ENCODE measurements around the gene GCN1.

The GCN1 gene

DNA sequence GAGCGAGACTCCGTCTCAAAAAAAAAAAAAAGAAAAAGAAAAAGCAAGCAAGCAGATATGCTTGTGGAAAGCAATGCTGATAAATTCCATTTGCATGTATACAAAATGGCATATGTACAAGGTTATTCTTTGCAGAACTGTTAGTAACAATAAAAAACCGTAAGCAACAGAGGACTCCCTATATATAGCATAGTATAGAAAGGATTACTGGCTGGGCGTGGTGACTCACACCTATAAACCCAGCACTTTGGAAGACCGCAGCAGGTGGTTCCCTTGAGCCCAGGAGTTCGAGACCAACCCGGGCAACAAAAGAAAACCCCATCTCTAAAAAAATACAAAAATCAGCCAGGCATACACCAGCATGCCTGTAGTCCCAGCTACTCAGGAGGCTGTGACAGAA lies 13.5 kb downstream of the GCN1 start:
- no peak for DNase-seq (ENCODE audit: low read depth in 2 of 2)

DNA sequence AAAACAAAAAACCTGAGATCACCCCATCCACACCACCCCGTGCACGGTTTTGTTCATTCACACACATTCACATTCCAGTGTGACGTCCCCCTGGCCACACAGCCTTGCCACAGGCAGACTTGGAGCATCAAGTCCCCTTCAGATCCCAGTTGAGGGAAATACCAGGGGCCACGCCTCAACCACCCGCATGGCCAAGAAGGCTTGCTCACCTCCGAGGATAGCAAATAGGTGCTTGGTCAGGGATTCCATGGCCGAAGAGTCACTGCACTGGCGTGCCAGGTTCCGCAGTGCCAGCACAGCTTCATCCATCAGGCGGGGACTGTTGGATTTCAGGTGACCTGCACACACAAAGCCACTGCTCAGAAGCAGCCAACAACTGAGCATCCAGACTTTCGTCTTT lies 19.0 kb downstream of the GCN1 start:
- DNase-seq (ENCODE audit: low read depth in 2 of 2), result no peak

DNA sequence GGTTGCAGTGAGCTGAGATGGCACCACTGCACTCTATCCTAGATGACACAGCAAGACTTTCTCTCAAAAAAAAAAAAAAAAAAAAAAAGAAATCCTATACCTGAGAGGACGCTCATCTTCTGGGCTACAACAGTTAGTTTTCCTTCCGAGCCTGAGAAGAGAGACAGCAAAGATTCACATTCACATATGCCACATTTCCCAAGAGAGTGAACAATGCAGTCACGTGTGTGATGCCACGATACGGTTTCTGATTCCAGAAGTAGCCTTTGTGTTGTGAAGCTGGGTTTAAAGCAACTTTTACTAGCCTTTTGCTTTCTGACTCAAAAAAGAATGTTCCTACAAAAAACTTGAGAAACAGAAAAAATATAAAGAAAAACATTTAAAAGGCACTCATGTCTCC lies 19.5 kb downstream of the GCN1 start:
- DNase-seq (ENCODE audit: low read depth in 2 of 2), result no peak

GRCh38 chr12:120172053-120172452 lies 22.5 kb downstream of the GCN1 start:
- no peak for DNase-seq (ENCODE audit: low read depth in 2 of 2)

- no peak for DNase-seq (ENCODE audit: low read depth in 2 of 2)
These were observed 23.9 kb downstream of the GCN1 start for GRCh38 chr12:120170631-120171030.

GRCh38 chr12:120169946-120170345 lies 24.6 kb downstream of the GCN1 start:
- DNase-seq (ENCODE audit: low read depth in 2 of 2), result no peak

DNA sequence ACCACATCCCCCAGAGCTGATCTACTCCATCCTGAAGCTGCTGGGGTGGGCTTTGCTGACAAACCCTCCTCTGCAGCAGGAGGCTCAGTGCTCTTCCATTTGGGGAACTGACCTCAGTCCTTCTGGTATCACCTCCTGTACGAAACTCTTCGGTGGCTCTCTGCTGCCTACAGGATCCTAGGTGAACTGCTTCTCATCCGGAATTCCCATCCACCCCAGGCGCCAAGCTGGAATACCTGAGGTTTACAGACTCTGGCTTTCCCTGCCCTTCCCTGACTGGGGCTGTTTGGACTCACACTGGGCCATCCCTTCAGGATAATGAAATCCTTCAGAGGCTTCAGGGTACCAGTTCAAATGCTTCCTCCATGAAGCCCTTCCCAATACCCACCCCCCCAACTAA lies 26.2 kb downstream of the GCN1 start:
- DNase-seq (ENCODE audit: low read depth in 2 of 2), result no peak

DNA sequence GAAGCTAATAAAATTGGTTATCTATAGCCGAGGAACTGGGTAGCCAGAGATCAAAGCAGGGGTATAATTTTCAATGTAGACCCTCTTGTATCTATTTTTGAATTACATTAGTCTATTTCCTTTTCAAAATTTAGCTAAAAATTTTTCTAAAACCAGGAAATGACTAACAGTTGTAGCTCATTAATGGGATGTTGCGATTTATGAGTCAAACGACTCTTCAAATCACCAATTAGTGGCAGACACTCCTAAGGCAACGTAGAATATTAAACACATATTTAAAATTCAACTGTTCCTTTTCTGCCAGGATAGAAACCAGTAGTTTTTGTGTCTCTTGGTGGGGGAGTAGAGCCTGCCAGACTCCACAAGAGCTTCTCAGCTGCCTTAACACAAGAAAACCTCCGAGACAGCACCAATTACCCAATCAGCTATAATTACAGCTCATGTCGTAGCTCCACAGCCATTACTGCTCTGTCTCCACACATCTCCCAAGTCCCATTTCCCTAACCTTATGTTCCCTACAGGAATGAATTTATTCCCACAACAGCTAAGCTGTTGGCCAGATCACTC lies 26.9 kb downstream of the GCN1 start:
- no peak for DNase-seq (ENCODE audit: low read depth in 2 of 2)

- DNase-seq (ENCODE audit: low read depth in 2 of 2), result no peak
These were observed 30.2 kb downstream of the GCN1 start for GRCh38 chr12:120164293-120164692.

DNA sequence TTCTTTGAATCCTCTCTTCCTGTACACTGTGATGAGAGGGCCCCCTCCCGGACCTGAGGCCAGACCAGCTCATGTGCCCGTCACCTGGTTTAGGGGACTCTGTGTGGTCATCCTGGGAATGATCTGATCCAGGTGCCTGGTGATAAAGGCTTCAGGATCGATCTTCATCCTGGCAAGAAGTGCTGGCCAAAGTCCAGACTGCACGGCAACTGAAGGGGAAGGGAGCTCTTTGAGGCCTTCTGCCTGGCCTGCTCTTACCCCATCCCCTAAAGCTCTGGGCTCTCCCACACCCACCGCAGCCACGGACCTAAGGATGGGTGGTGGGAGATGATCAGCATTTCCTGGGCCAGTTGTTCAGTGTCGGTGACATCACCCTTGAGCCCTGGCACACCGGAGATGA lies 31.8 kb downstream of the GCN1 start:
- no peak for DNase-seq (ENCODE audit: low read depth in 2 of 2)

- DNase-seq (ENCODE audit: low read depth in 2 of 2), result no peak
These were observed 32.7 kb downstream of the GCN1 start for GRCh38 chr12:120161852-120162251.

DNA sequence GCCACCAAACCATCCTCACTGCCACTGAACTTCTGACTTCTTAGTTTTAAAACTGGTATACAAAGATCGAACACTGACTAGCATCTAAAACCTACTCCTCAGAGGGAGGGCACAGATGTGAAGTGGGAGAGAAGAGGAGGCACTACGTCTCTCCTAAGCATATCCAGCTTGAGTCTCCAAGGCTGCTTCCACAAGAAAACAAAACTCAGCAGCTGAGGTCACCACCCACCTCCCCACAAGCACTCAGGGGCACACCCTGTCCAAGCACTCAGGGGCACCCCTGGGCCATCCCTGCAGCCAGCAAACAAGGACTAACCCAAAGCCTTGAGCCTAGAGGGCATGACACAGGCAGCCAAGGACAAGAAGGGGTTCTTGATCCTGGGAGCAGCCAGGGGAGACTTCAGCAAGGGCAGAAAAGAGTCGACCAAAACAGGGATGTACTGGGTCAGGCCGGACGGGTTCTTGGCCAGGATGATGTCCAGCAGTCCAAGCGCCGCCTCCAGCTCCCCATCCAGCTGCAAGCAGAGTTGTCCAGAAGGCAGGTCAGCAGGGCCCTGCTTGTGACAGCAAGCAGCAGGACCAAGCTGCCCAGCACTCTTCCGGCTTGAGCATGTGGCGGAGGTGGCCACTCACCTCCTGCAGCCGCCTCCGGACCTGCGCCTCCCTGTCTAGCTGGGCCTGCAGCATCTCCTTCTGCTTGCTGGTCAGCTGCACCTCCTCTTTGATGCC lies 34.8 kb downstream of the GCN1 start:
- no peak for DNase-seq (ENCODE audit: low read depth in 2 of 2)

DNA sequence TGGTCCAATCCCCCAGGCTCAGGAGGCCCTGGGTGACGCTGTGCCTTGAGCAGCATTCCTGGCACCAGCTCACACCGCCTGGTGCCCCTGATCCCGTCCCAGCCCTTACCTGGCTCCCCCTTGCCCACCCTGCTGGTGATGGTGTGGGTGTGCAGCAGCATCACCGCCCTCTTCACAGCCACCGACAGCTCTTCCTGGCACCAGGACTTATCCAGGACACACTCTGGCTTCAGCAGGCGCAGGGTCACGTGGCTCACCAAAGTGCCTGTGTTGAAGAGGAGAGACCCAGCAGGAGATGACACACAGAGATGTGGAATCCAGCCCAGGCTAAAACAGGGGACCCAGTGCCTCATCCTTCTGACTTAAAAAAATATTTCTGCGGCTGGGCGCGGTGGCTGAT lies 36.2 kb downstream of the GCN1 start:
- DNase-seq (ENCODE audit: low read depth in 2 of 2), result no peak

DNA sequence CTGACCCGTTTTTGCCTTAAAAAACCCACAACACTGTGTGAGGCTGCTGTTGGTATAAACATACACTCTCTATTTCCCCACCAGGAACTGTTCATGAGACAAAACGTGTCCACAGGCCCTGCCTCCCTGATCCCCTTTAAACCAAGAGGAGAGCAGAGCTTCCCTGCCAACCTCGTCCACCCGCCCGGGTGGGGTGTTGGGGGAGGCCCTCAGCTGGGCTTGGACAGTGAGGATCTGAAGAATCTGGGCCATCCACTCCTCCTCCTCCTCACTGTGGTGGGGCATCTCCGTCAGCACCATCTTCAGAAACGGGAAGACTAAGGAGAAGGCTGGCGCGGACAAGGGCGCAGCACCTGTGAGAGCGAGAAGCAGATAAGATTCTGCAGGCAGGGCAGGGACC lies 36.8 kb downstream of the GCN1 start:
- no peak for DNase-seq (ENCODE audit: low read depth in 2 of 2)

DNA sequence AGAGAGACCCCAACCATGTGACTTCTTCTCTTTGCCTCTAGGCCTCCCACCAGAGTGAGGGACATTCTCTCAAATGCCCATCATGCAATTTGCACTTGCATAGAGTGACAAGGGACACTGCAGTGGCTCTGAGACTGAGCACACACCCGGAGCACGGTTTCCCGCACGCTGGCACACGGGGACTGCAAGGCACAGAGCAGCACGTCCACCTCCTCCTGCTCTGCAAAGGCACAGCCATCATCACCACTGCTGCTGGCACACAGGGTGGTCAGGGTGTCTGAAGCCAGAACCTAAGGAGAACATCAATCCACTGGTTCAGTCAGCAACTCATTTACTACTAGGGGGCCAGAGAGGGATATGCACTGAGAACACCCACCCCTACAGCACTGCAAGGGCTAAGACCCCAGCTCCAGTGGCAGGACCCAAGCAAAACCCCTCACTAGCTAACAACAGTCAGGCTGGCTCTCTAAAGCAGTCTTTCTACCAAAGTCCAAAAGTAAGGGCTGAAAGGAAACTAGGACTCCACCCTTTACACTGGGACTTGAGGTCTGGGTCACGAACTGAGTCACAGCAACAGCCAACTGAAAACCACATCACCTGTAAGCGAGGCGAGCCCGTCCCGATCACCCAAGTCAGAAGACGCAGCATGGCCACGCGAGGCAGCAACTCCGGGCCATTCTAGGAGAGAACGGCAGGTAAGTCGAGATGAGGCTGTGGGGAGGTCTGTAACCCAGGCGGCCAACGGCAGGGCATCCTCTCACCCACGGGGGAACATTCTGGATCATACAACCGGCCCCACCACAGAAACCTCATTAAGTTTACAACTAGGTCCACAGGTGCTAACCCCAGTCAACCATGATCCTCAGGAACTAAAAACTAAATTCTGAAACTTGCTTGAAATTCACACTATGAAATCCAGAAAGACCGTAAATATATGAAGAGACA lies 37.9 kb downstream of the GCN1 start:
- DNase-seq (ENCODE audit: low read depth in 2 of 2), result no peak

DNA sequence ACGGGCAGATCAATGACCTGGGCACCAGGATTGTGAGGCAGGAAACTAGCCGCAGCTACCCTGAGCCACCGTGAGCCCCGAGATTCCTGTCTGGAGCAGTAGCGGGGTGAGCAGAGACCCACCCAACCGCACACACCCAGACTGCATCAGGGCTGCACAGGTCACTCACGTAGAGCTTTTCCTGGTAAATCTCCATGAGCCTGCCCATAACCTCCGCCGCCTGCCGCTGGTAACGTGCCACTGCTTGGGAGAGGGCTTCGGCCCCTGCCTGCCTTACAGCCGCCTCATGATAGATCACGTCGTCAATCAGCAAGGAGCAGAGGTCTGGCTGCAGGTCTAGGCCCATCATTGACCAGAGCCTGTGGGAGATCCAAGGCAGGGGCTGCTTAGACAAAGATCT lies 39.4 kb downstream of the GCN1 start:
- DNase-seq (ENCODE audit: low read depth in 2 of 2), result no peak

GRCh38 chr12:120150919-120151525 lies 43.5 kb downstream of the GCN1 start:
- no peak for DNase-seq (ENCODE audit: low read depth in 2 of 2)

DNA sequence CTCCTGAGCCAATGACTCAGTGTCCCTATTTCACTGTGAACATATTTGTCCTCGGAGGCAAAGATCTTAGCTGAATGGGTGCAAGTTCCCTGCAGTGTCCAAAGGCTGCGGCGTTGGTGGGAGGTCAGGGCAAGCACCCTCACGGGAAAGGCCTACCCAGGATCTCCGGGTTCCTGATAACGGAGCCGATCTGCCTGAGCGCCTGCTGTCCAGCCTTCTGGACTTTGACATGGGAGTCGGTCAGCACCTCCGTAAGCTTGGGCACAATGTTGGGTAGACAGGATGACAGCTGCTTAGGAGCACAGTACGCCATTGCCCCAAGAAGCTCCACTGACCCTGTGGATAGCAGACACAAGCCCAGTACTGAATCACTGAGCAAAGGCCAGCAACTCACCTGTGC lies 46.5 kb downstream of the GCN1 start:
- DNase-seq (ENCODE audit: low read depth in 2 of 2), result no peak

GRCh38 chr12:120145164-120145563 lies 49.4 kb downstream of the GCN1 start:
- no peak for DNase-seq (ENCODE audit: low read depth in 2 of 2)

GRCh38 chr12:120144215-120144614 lies 50.3 kb downstream of the GCN1 start:
- no peak for DNase-seq (ENCODE audit: low read depth in 2 of 2)

DNA sequence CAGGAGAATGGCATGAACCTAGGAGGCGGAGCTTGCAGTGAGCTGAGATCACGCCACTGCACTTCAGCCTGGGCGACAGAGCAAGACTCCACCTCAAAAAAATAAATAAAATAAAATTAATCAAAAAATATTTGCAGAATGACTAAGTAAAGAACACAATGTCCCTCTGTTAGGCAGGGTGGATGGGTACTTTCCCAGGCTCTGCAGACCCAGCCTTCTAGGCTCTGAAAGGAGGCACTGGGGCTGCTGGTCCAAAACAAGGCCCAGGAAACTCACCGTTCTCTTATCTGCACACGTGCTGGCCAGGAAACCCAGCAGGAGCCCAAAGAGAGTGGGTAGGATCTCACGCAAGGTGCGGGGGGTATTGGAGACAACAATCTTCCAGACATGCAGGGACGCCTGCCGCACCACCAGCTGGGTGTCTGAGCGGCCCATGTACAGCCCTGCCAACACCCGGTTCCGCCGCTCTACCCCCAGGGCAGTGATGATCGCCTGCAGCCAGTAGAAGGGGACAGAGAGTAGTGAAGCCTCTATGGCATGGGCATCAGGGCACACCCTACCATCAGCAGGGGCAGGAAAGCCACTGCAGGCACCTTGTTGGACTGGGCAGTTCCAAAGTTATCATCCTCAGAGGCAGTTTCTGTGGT lies 52.2 kb downstream of the GCN1 start:
- no peak for DNase-seq (ENCODE audit: low read depth in 2 of 2)

- no peak for DNase-seq (ENCODE audit: low read depth in 2 of 2)
These were observed 53.2 kb downstream of the GCN1 start for GRCh38 chr12:120141336-120141735.
